Cardiac muscle cell (in vitro differentiated cells and primary cell): Measurements from ENCODE around the gene CASK. TPM values are rescaled to one million over a fixed set of nuclear protein-coding genes. Genes with fewer than 3 reads are reported as not detected.
A peak's percentile ranks its signal among the peaks of the same experiment; 100 is the strongest.

Experiments
- DNase-seq, 2 donors: peaks; one replicate each; pipeline versions ENCODE4 v3.0.0 to v3.0.0-alpha.2; 2010 to 2017; ENCODE audit warnings: low read depth in 1 of 2, low spot score in 1 of 2
- H3K27ac ChIP-seq: fragments of 200-600 bp; sonication (generic); 2 replicates; pipeline ENCODE4 v1.5.1; 2016
- H3K27me3 ChIP-seq: fragments of 200-600 bp; sonication (generic); 2 replicates; pipeline ENCODE4 v1.6.0; 2016; ENCODE audit warnings: control low read depth
- H3K36me3 ChIP-seq: fragments of 200-600 bp; sonication (generic); 2 replicates; pipeline ENCODE4 v1.5.1; 2016; ENCODE audit warnings: control low read depth
- H3K4me1 ChIP-seq: fragments of 200-600 bp; sonication (generic); 2 replicates; pipeline ENCODE4 v1.8.1; 2017; ENCODE audit warnings: low read depth, mild to moderate bottlenecking, mixed run types
- H3K4me3 ChIP-seq: fragments of 200-600 bp; sonication (generic); 2 replicates; pipeline ENCODE4 v1.5.1; 2016; ENCODE audit warnings: mild to moderate bottlenecking
- H3K9me3 ChIP-seq: fragments of 200-600 bp; sonication (generic); 2 replicates; pipeline ENCODE4 v1.5.1; 2017; ENCODE audit warnings: low read depth, mild to moderate bottlenecking, control low read depth
- polyA plus RNA-seq: library from polyadenylated mRNA; unstranded; fragments of >200 nt; fragmentation: Nextera tagmentation; extraction: Ambion mirVana; gene quantifications from 2 replicates; pipeline ENCODE4 v1.2.1, GENCODE V29; 2016
- total RNA-seq: library from RNA; depleted of rRNA; stranded (reverse); fragments of >200 nt; gene quantifications from 2 replicates; pipeline ENCODE4 v1.2.3, GENCODE V29; 2016
- TF ChIP-seq, protein P1 (sequence below): IDR thresholded peaks from 2 replicates; pipeline ENCODE4 v1.5.1; 2012; ENCODE audit warnings: low read depth, mild to moderate bottlenecking, low read length

Gene CASK
- total and polyA plus RNA-seq, 2 experiments from 2014 or later: 40.0 to 44.6 TPM

DNA sequence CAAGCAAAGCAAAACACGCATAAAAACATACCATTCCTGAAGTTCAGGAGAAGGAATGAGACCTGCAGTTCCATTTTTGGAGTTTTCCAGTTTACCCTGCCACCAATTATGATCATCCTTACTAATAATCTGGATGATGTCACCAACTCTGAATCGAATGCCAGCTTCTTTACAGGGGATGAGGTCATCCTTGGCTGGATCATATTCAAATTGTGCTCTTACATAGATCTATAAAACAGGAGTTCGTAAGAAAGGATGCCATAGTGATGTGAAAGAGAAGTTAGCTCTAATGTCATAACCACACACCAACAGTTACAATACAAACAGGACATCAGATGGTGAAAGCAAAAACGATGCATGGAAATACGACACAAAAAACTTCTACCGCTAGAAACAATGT lies 369.7 kb downstream of the CASK start:
- DNase-seq: no peak
- no peaks in the 10 kb centered on the region for H3K9me3 ChIP-seq
- H3K4me3 ChIP-seq: no peak overlapping the region
- H3K27ac ChIP-seq: no peak overlapping the region
- H3K27me3 ChIP-seq: no peaks in the 10 kb centered on the region
- TF ChIP-seq, protein P1, sequence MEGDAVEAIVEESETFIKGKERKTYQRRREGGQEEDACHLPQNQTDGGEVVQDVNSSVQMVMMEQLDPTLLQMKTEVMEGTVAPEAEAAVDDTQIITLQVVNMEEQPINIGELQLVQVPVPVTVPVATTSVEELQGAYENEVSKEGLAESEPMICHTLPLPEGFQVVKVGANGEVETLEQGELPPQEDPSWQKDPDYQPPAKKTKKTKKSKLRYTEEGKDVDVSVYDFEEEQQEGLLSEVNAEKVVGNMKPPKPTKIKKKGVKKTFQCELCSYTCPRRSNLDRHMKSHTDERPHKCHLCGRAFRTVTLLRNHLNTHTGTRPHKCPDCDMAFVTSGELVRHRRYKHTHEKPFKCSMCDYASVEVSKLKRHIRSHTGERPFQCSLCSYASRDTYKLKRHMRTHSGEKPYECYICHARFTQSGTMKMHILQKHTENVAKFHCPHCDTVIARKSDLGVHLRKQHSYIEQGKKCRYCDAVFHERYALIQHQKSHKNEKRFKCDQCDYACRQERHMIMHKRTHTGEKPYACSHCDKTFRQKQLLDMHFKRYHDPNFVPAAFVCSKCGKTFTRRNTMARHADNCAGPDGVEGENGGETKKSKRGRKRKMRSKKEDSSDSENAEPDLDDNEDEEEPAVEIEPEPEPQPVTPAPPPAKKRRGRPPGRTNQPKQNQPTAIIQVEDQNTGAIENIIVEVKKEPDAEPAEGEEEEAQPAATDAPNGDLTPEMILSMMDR: no peak
- peaks cover 11% of the 10 kb centered on the region for H3K36me3 ChIP-seq
- no peaks in the 10 kb centered on the region for H3K4me1 ChIP-seq

DNA sequence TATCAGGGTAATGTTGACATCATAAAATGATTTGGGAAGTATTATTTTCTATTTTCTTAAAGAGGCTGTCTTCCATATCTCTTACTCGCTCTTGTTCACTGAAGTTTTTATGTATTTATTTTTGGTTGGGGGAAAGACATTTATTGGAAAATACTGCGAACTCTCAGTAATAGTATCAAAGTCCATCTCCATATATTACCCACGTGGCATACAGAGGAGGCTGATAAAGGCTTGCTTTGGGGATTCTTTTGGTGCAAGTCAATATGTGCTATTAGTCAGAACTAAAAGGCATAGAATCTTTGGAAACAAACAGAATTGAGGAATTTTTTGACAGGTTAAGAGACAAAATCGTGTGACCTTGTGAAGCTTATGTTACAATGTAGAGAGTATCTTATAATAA lies 374.9 kb downstream of the CASK start:
- H3K27ac ChIP-seq: no peak overlapping the region
- no peak for DNase-seq

DNA sequence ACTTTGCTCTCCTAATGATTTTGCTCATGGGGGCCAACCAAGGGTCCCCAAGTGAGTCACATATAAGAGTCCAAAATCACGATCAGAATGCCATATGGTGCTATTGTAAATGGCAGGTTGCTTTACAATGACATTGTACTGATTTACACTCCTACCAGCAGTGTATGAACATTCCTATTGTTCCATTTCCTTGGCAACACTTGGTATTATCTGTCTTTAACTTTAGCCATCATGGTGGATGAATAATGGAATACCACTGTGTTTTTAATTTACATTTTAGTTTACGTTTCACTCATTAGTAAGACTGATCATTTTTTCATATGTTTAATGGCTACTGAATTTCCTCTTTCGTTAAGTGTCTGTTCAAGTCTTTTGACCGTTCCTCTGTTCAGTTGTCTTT lies 379.7 kb downstream of the CASK start:
- no peak overlapping the region for H3K4me3 ChIP-seq
- TF ChIP-seq, protein P1: no peak

More for the DNA sequence above, 374.9 kb downstream of the CASK start:
- TF ChIP-seq, protein P1: no peak
- no peak overlapping the region for H3K4me3 ChIP-seq
- no peaks in the 10 kb centered on the region for H3K27me3 ChIP-seq
- peaks cover 7% of the 10 kb centered on the region for H3K36me3 ChIP-seq
- H3K9me3 ChIP-seq: no peaks in the 10 kb centered on the region
- H3K4me1 ChIP-seq: no peaks in the 10 kb centered on the region

DNA sequence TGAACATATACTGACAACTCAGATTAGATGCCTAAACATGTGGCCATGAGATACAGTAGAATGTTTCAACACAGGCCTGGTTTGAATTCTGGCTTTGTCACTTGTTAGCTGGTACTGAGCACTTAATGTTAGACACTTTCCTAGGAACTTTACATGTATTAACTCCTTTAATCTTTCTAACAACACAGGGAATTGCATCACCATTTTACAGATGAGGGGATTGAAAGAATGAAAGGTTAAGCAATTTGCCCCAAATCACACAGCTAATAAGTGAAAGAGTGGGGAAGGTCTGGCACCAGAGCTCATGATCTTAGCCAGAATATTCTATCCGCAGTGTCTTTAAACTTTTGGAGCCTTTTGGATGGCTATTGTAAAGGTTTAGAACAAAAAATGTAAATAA lies 380.3 kb downstream of the CASK start:
- Histone ChIP-seq H3K36me3 (peaks cover 9% of the 10 kb centered on the region), H3K9me3 (no peaks in the 10 kb centered on the region), H3K27ac (no peak overlapping the region), H3K27me3 (no peaks in the 10 kb centered on the region), H3K4me1 (peaks cover 6% of the 10 kb centered on the region), H3K4me3 (no peak overlapping the region)
- DNase-seq: no peak
- TF ChIP-seq, protein P1: no peak

More for the DNA sequence above, 379.7 kb downstream of the CASK start:
- peaks cover 9% of the 10 kb centered on the region for H3K36me3 ChIP-seq
- H3K27ac ChIP-seq: no peak overlapping the region
- no peaks in the 10 kb centered on the region for H3K9me3 ChIP-seq
- H3K27me3 ChIP-seq: no peaks in the 10 kb centered on the region
- DNase-seq: no peak
- peaks cover 6% of the 10 kb centered on the region for H3K4me1 ChIP-seq

DNA sequence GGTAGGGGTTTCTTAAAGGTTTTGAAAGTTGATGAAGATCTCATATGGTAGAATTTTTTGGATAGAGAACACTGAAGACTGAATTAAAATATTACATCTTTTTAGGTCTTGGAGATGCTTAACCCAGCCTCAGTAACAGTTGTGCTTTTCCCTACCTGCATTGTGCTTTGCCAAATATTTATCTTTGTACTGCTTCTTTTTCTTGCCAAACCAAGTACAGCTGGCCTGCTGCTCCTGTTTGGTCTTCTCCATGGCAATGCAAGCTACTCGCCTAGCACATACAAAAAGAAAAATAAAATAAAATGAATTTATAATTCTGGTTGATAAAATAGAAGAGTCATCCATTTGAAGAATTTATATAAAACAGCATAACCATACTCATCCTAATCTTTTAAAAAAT lies 380.8 kb downstream of the CASK start:
- H3K4me3 ChIP-seq: no peak overlapping the region
- H3K36me3 ChIP-seq: peaks cover 9% of the 10 kb centered on the region
- H3K27me3 ChIP-seq: no peaks in the 10 kb centered on the region
- H3K4me1 ChIP-seq: peaks cover 6% of the 10 kb centered on the region
- DNase-seq: no peak
- TF ChIP-seq, protein P1: no peak
- no peaks in the 10 kb centered on the region for H3K9me3 ChIP-seq
- H3K27ac ChIP-seq: no peak overlapping the region

DNA sequence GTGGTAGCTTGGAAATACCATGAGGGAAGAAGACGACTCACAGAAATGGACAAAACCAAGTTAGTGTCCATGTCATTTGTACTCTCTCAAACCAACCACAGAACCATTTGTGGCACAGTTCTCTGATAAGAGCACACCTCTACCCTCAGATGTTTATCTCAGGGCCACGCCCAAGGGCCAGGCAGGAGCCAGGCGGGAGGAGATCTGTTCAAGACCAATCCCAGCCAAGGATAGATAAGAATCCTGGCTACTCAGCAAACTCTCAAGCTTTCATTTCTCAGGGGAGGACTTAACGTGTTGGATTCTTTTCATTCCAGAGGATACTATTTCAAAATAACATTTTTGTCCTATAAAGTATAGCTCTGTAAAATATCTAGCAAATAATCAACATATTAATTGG lies 381.2 kb downstream of the CASK start:
- DNase-seq: peak in 1 of 2 donors; percentile 30
- Histone ChIP-seq H3K4me1 (peaks cover 6% of the 10 kb centered on the region), H3K4me3 (no peak overlapping the region), H3K27ac (no peak overlapping the region), H3K27me3 (no peaks in the 10 kb centered on the region), H3K36me3 (peaks cover 9% of the 10 kb centered on the region), H3K9me3 (no peaks in the 10 kb centered on the region)
- TF ChIP-seq, protein P1: no peak
